Measurements from ENCODE around the gene STK24.

The STK24 gene

DNA sequence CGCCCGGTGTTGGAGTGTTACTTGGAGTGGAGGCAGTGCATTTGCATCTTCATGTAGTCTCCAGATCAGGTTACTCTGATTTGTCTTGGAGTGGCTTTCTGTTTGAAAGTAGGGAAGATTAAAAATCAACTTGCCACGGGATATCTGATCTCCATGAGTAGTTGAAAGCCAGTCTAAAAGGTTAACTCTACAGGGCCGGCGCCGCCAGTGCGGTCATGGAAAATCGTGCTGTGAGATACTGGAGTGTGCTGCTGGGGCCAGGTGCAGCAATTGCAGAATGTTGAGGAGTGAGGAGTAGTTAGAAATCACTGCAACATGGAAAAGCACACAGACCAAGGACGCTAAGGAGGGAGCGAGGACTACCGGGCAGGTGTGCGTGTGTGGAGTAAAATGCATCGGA is 175.0 kb downstream of the STK24 start:
- DNase-seq = no peak

DNA sequence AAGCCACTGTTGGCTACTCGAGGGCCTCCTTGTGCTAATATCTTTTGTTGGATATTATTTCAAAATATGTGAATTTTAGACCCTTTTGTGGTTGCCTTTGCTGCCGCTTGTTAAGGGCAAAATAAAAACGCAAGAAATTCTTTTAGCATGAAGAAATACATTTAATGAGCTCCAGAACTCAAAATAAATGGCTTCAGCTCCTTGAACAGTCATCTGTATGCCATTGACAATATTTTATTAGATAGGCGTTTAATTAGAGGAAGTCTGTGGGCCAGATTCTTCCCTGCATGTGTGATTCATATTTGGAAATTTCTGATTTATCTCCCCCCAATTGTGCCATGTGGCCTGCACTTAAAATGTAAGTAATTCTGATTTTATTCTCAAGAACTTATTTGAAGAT is 177.2 kb downstream of the STK24 start:
- no peak for DNase-seq

DNA sequence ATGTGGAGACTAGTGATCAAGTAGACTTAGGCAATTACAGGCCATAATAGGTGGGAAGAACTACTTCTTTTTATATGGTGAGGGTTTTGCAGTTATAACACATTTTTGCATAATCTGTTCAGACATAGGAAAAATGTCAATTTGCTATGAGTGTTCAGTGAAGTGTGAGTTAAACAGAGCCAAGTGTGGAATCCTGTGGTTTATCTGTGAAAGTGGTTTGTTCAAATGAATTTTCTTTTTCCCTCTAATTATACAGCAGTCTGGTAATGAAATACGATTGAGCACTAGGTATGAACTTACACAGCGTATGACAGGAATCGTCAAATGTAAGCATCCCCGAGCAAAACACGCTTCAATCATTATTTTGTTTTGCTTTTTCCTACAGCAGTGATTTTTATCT is 178.3 kb downstream of the STK24 start:
- no peak for DNase-seq

DNA sequence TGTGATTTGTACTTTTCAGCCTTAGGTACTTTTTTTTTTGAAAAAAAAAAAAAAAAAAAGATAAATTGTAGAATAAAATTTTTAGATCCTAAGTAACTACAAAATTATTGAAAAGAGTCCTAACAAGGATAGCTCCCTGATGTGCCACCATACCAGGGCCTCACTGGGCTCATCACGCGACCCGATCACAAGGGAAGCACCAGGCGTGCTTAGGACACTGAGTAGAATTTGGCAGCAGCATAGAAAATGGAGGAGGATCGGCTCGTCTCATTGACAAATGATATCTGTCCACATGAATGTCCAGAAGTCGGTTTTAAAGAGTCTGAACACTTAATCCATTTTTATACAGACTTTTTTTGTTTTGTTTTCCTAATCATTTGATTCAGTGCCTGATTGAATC is 179.0 kb downstream of the STK24 start:
- no peak for DNase-seq

DNA sequence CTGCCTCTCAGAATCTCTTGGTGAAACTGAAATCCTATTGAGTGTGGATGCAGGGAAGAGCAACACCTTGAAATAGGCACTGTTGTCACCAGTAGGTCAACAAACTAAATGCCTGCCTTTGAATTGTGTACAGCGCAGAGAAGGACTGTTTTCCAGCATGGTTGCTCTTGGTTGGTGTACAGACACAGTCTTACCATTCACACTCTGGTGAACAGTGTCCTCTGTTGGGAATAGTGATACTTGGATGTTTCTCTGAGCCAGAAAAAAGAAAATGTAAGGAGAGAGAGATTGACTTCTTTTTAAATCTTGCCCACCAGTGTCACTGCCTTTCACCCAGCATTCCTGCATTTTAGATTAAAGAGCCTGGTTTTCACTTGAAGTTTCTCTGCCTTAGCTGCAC is 179.7 kb downstream of the STK24 start:
- no peak for DNase-seq

DNA sequence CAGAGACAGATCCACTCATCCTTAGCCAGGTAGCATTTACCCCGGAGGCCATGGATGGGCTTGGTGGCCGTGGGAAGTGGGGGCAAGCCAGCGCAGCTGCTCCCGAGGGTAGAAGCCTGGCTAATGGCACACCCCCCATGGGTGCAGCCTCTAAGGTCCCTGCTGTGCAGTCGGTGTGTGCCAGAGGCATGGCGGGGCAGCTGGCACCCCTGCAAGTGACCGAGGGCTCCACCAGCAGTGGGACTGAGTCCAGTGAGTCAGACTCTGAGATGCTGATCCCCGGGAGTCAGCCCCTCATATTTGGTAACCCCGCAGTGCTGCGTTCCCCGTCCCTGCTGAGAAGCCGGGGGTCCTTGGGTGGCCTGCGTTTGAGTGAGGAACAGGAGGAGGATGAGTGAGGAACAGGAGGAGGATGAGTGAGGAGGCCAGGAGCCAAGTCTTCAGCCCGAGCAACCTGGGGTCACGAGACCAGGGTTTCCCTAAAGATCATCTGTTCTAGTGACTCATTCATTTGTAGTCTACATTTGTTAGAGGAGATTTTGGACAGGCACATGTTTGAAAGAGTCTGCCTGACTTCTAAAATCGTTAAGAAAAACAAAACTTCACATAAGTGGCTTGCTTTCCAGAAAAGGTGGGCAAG is 180.7 kb downstream of the STK24 start:
- no peak for DNase-seq

Data from stimulated activated CD4-positive, alpha-beta T cell treated with anti-CD3 and anti-CD28 coated beads, Interleukin-2, amount 100 ng/mL, for 24 hours (primary cell).